ENCODE data around the gene TAF10.

Gene TAF10

DNA sequence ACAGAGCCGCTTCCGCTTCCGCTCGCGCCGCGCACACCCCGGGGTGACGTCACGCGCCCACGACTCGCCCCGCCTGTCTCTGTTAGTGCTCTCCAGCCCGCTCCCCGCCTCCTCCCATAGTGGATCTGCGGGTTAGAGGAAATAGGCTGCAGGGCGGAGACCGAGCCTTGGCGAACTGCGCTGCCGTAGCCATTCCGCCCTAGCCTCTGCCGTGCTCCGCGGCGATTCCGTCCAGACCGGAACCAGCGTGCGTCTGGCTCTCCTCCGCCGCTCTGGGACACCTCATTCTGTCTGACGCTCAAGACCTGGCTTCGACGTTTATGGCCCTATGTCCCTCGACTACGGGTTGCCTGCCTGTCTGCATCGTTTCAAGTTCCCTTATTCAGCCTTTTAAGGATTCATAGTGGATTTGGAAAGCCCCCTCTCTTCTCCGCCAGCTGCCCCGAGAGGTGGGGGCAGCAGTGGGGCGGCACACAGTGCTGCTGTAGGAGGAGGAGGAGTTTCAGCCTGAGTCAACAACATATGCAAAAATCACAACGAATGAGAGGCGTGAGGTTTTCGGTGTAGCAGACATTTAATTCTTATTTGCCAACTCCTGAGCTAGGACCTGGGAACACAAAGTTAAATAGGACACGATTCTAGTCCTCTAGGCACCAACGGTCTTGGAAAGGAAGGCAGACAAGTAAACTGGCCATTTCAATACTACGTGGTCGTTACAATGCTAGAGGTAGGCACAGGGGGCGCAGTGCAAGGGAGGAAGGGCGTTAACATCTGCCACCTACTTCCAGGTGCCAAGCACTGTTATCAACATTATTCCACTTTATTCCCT lies at the start of gene TAF10:
Gene TAF10 (minus strand): TSS at position 4 of the 829 bp plus-strand sequence. CDS start 27 bp downstream, outside the sequence.
- peak; percentile 96 for DNase-seq (ENCODE audit: low spot score)

DNA sequence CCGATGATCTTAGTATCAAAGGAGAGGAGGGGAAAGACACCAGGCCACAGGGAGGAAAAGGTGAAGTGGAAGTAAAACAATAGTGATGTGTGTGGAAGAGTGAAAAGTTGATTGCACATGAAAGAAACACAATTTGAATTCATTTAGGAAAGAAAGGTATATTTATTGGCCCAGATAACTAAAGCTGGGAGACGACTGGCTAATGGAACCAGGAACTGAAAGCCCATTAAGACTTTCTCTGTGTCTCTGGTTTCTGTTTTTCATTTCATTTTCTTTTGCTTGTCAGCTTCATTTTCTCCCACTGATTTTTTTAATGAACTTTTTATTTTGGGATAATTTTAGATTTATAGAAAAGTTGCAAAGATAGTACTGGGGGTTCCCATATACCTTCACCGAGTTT lies 48.7 kb upstream of the TAF10 start:
- DNase-seq (ENCODE audit: low spot score): no peak

DNA sequence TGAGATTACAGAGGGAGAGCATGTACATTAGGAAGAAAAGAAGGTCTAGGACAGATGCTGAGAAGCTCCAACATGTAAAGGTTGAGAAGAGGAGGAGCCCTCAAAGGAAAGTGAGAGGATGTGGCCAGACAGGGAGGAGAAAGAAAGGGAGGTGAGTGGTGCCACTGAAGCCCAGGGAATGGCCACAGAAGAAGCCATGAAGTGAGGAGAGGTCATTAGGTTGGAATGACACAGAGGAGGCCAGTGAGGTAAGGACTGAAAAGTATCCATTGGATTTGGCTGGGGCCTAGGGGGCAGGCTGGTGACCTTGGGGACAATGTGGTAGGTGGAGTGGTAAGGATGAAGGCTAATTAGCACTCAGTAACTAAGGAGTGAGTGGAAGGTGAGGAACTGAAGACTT lies 46.6 kb upstream of the TAF10 start:
- no peak for DNase-seq (ENCODE audit: low spot score)

- DNase-seq (ENCODE audit: low spot score): no peak
These were observed 45.3 kb upstream of the TAF10 start for GRCh38 chr11:6657346-6657745.

DNA sequence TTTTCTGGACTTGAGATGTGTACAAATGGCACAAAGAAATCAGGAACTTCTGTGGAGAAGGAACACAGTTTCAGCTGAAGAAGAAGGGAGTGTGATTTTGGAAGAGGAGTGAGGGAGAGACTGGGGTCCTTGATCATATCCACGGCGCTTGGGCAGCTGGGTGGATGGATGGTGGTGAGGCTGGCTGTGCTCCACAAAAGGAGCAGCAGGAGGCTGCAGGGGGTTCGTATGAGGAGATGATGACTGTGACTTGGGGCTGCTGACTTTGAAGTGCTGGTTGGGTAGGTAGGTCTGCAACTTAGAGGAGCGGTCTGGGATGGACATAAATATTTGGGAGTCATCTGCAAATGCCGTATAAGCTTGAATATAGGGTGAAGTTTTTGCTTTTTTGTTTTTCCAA lies 44.9 kb upstream of the TAF10 start:
- no peak for DNase-seq (ENCODE audit: low spot score)

DNA sequence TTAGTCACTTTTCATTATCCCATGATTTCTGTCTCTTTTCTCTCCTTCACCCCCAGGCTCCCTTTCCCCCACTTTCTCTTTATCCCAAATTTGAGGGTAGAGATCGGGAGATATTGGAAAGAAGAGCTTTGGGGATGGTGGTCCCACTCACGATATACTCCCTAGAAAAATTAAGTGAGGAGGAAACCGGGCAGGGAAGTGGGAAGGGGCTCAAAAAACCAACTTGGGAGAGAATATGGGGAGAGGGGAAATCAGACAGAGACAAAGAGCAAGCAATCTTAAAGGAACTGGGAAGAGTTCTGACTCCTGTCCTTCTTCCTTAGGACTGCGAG lies 44.5 kb upstream of the TAF10 start:
- no peak for DNase-seq (ENCODE audit: low spot score)

- no peak for DNase-seq (ENCODE audit: low spot score)
These were observed 44.0 kb upstream of the TAF10 start, which contains the start of gene DCHS1 for GRCh38 chr11:6655790-6656583. Gene DCHS1, minus strand, starts transcription at chr11:6655809. Its CDS starts 14,196 bp downstream, at chr11:6641613.

GRCh38 chr11:6655020-6655789 lies 43.2 kb upstream of the TAF10 start:
- DNase-seq (ENCODE audit: low spot score): no peak

DNA sequence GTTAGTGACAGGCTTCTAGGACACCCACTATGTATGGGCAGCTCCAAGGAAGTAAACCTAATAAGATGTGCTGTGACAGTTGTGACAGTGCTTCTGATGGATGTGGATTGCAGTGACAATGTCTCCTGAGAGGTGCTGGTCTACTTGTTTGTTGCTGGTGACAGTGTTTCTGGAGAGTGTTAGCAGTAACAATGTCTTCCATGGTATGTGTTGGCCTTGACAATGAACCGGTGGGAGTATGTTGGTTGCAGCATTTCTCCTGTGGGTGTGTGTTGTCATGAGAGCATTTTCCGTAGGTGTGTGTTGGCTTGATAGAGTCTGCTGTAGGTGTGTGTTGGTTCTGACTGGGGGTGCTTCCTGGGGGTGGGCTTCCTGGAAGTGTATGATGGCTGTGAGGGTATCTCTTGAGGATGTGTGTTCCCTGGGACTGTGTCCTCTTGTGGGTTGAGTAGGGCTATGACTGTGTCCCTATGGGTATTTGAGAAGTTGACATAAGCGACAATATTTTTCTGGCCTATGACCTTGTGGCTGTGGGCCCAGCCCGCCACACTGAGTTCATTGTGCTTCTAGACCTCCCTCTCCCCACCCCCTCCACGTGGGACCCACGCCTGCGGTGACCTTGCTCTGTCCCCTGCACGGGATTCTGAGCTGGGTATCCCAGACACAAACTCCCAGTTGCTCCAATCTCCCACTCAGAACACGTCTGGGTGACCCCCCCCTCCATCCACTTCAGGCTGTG lies 42.4 kb upstream of the TAF10 start:
- no peak for DNase-seq (ENCODE audit: low spot score)

- DNase-seq (ENCODE audit: low spot score): no peak
These were observed 41.6 kb upstream of the TAF10 start for GRCh38 chr11:6653656-6654055.

- DNase-seq (ENCODE audit: low spot score): no peak
These were observed 41.1 kb upstream of the TAF10 start for GRCh38 chr11:6653097-6653496.

DNA sequence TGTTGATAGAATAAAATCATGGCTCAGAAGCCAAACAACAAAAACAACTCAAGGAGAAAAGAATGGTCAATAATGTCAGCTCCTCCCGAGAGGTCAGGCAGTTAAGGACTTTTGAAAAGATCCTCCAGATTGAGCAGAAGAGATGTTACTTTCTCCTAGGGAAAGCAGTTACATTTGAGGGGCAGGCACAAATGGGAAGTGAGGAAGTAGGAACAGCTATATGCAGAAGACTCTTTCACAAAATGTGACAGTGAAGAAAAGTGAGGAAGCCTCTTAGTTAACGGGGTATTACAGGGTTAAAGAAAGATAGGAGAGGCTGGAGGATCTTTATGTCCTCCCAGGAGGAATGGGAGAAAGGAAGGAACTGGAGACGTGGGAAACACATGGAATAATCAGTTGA lies 40.2 kb upstream of the TAF10 start:
- no peak for DNase-seq (ENCODE audit: low spot score)

DNA sequence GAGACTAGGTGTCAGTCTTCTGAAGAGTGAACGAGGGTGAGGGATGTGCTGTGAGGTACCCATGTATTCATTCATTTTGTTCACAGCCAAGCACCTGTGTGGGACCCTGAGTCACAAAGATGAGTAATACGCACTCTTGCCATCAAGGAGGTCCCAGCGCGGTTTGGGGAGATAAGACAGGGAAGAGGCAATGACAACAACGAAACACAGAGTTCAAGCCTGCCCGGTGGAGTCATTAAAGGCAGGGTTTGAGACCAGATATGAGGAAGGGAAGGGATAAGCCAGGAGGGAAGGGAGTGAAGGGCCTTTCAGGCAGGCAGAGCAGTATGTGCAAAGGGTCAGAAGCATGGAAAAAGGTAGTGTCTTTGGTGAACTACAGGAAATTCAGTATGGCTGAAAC lies 39.0 kb upstream of the TAF10 start:
- no peak for DNase-seq (ENCODE audit: low spot score)

GRCh38 chr11:6650104-6650503 lies 38.1 kb upstream of the TAF10 start:
- DNase-seq (ENCODE audit: low spot score): no peak

DNA sequence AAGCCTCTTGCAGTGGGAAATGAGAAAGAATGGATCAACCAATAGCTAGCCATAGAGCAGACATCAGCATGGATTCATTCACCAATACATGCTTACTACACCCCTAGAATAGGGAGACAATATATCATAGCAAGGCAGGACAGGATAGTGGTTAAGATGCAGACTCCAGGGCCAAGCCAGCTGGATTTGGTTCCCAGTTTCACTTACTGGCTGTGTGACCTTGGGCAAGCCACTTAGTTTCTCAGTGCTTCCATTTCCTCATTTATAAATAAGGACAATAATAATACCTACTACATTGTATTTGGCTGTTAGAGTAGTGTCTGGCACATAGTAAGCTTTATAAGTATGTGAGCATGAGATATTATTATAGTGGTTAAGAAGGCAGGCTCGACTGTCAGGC lies 36.5 kb upstream of the TAF10 start:
- DNase-seq (ENCODE audit: low spot score): no peak

- DNase-seq (ENCODE audit: low spot score): no peak
These were observed 35.8 kb upstream of the TAF10 start for GRCh38 chr11:6647836-6648235.

- no peak for DNase-seq (ENCODE audit: low spot score)
These were observed 35.1 kb upstream of the TAF10 start for GRCh38 chr11:6646918-6647679.

DNA sequence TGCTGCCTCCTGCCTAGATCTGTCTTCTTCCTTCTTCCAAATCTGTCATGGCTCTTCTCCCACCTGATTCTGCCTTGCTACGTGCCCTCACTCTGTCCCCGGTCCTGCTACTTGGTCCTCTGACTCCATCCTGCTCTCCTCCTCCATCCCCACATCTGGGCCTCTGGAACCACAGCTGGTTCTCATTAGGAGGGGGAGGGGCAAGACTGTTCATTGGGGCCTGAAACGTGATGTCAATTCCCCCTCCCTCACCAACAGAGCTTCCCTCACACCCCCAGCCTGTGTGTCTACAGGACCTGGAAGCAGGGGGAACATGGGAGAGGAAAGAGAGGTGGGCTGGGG lies 34.5 kb upstream of the TAF10 start:
- no peak for DNase-seq (ENCODE audit: low spot score)

DNA sequence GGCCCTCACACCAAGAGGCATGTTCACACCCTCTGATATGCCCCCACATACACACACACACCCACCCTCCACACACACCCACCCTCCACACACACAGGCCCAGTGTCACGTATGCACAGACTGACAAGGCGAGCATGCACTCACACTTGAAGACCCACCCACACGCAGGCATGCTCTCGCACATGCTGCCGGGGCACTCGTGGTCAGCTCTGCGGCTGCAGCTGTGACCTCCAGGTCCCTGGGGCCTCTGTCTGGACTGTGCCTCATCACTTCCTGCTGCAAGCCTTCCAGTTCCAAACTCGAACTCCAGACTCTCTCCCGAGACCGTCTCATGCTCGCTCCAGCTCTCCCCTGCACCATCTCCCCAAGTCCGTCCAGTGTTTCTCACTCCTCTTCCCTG lies 34.1 kb upstream of the TAF10 start:
- DNase-seq (ENCODE audit: low spot score): no peak

- DNase-seq (ENCODE audit: low spot score): no peak
These were observed 30.9 kb upstream of the TAF10 start for GRCh38 chr11:6642957-6643356.

DNA sequence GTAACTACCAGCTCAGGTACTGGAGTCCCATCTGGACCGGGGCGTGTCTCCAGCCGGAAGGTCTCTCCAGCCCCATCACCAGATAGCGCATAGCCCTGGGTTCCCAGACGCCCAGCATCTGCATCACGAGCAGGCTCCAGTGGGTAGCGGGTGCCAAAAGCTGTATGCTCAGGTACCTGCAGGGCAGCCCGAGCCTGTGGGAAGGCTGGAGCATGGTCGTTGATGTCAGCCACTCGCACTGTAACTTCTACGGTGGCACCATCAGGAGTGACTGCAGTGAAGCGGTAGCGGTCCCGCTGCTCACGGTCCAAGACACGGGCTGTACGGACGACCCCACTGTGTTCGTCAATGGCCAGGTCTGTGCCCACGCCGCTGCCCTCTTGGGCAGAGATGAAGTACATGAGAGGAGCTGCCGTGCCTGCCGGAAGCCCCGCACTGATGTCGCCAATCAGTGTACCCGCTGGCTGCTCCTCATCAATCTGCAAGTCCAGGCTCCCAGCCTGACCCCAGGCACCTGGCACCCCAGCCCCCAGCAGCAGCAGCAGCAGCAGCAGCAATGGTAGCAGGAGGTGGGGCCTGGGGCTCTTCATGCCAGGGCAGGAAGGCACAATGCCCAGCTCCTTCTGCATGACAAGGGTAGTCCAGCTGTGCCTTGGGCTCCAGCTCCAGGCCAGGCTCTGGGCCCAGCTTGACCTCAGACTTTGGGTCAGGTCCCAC lies 29.1 kb upstream of the TAF10 start:
- DNase-seq (ENCODE audit: low spot score): no peak

Measured in hematopoietic multipotent progenitor cell treated with erythropoietin and hydrocortisone succinate and interleukin-3 and kit ligand, for 17 days (in vitro differentiated cells).